COLO829 (cell line): ENCODE measurements around the gene KCNK16.
A peak's percentile ranks its signal among the peaks of the same experiment; 100 is the strongest.
"Not testable (repeated sequence)": the region's sequence is repeated elsewhere in the genome, so short reads cannot be mapped to it uniquely, and the experiment has no call there.

Experiments used
- DNase-seq: peaks from one replicate; pipeline ENCODE4 v3.0.0; 2012; ENCODE audit warnings: low spot score

Gene KCNK16

GRCh38 chr6:39309942-39310531 lies 12.5 kb downstream of the KCNK16 start:
- DNase-seq, result peak; percentile 85

- DNase-seq, result no peak
Measured at GRCh38 chr6:39307462-39307861, 15.0 kb downstream of the KCNK16 start.

- DNase-seq, result no peak
Measured at GRCh38 chr6:39304951-39305350, 17.6 kb downstream of the KCNK16 start.

GRCh38 chr6:39303425-39304153 lies 18.9 kb downstream of the KCNK16 start:
- DNase-seq, result no peak

GRCh38 chr6:39302669-39303424 lies 19.7 kb downstream of the KCNK16 start:
- DNase-seq, result peak; percentile 85

- no peak for DNase-seq
Measured at GRCh38 chr6:39302011-39302410, 20.5 kb downstream of the KCNK16 start.

- DNase-seq, result peak; percentile 45
Measured at GRCh38 chr6:39301606-39302005, 20.9 kb downstream of the KCNK16 start.

GRCh38 chr6:39300739-39301138 lies 21.8 kb downstream of the KCNK16 start:
- DNase-seq, result no peak

GRCh38 chr6:39298061-39298460 lies 24.4 kb downstream of the KCNK16 start:
- DNase-seq, result no peak

- no peak for DNase-seq
Measured at GRCh38 chr6:39296745-39297640, 25.5 kb downstream of the KCNK16 start.

- DNase-seq, result no peak
Measured at GRCh38 chr6:39295611-39296011, 26.9 kb downstream of the KCNK16 start.

GRCh38 chr6:39294899-39295298 lies 27.6 kb downstream of the KCNK16 start:
- no peak for DNase-seq

GRCh38 chr6:39294133-39294532 lies 28.4 kb downstream of the KCNK16 start:
- DNase-seq, result no peak

GRCh38 chr6:39292637-39293036 lies 29.9 kb downstream of the KCNK16 start:
- no peak for DNase-seq

- DNase-seq, result no peak
Measured at GRCh38 chr6:39289490-39289889, 33.0 kb downstream of the KCNK16 start.

- DNase-seq, result no peak
Measured at GRCh38 chr6:39287601-39288000, 34.9 kb downstream of the KCNK16 start.

- not testable (repeated sequence) for DNase-seq
Measured at GRCh38 chr6:39286596-39286995, 35.9 kb downstream of the KCNK16 start.

GRCh38 chr6:39282774-39283173 lies 39.7 kb downstream of the KCNK16 start:
- DNase-seq, result no peak

GRCh38 chr6:39281312-39281980 lies 41.1 kb downstream of the KCNK16 start:
- DNase-seq, result no peak

- DNase-seq, result peak; percentile 32
Measured at GRCh38 chr6:39280247-39280731, 42.2 kb downstream of the KCNK16 start.

- no peak for DNase-seq
Measured at GRCh38 chr6:39279539-39279938, 43.0 kb downstream of the KCNK16 start.
